ENCODE results near the gene STX3.

DNA sequence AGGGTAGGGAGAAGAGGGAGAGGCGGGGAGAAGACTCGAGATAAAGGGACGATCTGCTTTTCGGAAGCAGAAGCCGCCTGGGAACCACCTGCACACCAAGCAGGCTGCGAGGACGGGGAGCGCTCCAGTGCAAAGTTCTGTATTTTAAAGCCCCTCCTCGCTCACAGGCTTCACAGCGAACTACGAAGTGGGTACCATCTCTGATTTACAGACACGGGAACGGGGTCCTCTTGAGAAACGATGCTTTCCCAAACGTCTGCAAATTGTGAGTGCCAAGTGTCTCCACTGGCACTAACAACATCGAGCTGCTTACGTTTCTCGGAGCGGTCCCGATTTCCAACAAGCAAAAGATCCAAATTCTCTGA is 700 bp upstream of the STX3 start:
- TF ChIP-seq POLR2AphosphoS5 (IDR thresholded peaks at IDR 0.05) (no peak), POLR2A (IDR thresholded peaks at IDR 0.05) (no peak), EP300 (IDR thresholded peaks at IDR 0.05) (no peak)
- TF ChIP-seq, protein P1, sequence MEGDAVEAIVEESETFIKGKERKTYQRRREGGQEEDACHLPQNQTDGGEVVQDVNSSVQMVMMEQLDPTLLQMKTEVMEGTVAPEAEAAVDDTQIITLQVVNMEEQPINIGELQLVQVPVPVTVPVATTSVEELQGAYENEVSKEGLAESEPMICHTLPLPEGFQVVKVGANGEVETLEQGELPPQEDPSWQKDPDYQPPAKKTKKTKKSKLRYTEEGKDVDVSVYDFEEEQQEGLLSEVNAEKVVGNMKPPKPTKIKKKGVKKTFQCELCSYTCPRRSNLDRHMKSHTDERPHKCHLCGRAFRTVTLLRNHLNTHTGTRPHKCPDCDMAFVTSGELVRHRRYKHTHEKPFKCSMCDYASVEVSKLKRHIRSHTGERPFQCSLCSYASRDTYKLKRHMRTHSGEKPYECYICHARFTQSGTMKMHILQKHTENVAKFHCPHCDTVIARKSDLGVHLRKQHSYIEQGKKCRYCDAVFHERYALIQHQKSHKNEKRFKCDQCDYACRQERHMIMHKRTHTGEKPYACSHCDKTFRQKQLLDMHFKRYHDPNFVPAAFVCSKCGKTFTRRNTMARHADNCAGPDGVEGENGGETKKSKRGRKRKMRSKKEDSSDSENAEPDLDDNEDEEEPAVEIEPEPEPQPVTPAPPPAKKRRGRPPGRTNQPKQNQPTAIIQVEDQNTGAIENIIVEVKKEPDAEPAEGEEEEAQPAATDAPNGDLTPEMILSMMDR (IDR thresholded peaks at IDR 0.05): no peak

Data from stomach (tissue), 4 donors.